SU-DHL-6 (cell line): ENCODE measurements around the gene CR1.

Source experiments
- EZH2phosphoT487 ChIP-seq: fragments of 200-600 bp; sonication (generic), shearing (Covaris generic); conservative IDR thresholded peaks from 2 replicates; pipeline ENCODE4 v1.6.1; 2018; ENCODE audit warnings: mild to moderate bottlenecking, antibody characterized with exemption, low read length, moderate library complexity, mixed read lengths
- TF ChIP-seq, protein P1 (sequence below): fragments of 200-600 bp; sonication (generic); IDR thresholded peaks from one replicate; pipeline ENCODE4 v1.5.1; 2017; ENCODE audit warnings: antibody characterized with exemption, mild to moderate bottlenecking, low read length, moderate library complexity; ENCODE audit not compliant: insufficient read depth, poor library complexity, severe bottlenecking

- TF ChIP-seq, protein P1, sequence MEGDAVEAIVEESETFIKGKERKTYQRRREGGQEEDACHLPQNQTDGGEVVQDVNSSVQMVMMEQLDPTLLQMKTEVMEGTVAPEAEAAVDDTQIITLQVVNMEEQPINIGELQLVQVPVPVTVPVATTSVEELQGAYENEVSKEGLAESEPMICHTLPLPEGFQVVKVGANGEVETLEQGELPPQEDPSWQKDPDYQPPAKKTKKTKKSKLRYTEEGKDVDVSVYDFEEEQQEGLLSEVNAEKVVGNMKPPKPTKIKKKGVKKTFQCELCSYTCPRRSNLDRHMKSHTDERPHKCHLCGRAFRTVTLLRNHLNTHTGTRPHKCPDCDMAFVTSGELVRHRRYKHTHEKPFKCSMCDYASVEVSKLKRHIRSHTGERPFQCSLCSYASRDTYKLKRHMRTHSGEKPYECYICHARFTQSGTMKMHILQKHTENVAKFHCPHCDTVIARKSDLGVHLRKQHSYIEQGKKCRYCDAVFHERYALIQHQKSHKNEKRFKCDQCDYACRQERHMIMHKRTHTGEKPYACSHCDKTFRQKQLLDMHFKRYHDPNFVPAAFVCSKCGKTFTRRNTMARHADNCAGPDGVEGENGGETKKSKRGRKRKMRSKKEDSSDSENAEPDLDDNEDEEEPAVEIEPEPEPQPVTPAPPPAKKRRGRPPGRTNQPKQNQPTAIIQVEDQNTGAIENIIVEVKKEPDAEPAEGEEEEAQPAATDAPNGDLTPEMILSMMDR, result no peak
- TF ChIP-seq EZH2phosphoT487, result no peak
Measured at GRCh38 chr1:207453710-207454045, 42.3 kb upstream of the CR1 start.
